Inflammatory macrophage treated with lipopolysaccharide for 1 hour (primary cell): Measurements from ENCODE around the gene ZBTB4.

Experiments used
- DNase-seq, 2 donors: peaks; one replicate each; pipeline ENCODE4 v3.0.0-alpha.2; 2020 to 2022

Gene ZBTB4

DNA sequence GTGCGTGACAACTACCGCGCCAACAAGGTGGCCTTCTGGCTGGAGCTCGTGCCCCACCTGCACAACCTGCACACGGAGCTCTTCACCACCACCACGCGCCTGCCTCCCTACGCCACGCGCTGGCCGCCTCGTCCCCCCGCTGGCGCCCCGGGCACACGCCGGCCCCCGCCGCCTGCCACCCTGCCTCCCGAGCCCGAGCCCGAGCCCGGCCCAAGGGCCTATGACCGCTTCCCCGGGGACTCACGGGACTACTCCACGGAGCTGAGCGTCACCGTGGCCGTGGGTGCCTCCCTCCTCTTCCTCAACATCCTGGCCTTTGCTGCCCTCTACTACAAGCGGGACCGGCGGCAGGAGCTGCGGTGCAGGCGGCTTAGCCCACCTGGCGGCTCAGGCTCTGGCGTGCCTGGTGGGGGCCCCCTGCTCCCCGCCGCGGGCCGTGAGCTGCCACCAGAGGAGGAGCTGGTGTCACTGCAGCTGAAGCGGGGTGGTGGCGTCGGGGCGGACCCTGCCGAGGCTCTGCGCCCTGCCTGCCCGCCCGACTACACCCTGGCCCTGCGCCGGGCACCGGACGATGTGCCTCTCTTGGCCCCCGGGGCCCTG lies 62.3 kb downstream of the ZBTB4 start:
- DNase-seq, result no peak

DNA sequence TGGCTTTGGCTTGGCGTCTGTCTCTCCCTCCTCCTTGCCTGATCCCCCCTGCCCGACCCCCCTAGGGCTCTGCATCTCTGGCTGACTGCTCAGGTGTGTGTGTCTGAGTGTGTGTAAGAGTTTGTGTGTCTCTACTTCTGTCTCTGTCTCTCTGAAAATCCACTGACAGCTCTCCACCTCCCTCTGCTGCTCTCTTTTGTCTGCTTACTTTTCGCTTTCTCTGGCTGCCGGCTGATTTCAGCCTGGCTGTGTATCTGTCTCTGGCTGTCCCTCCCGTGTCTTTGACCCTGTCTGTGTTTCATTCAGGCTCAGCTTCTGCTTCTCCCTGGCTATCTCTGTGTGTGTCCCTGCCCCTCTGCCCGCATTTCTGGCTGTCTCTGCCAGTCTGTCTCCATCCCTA lies 63.1 kb downstream of the ZBTB4 start:
- no peak for DNase-seq

GRCh38 chr17:7415784-7416183 lies 63.6 kb downstream of the ZBTB4 start:
- no peak for DNase-seq

- DNase-seq, result no peak
Measured at GRCh38 chr17:7414837-7415236, 64.6 kb downstream of the ZBTB4 start.

DNA sequence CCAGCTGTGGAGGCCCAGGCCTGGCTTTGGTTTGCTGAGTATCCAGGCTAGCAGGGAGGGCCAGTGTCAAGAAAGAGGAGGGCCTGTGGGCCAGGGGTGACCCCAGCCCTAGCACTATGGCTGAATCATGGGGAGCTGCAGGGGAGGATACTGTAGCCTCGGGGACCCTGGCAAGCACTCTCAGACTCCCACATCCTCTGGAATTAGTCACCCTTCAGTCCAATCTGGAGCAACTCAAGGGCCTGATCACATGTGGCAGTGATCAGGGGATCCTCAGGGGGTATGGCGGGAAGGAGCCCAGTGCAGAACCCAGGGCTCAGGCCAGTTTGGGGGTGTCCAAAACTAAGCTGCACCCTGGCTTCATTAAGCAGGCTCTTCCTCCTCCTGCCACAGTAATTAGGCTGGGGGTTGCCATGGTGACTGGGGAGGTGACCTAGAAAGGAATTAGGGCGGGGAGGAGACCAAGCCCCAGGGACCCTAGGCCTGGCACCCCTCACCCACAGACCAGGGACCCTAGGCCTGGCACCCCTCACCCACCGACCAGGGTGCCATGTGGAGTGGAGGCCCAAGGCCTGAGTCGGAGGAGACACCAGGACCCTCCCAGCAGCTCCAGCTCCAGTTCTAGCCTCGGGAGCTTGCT lies 66.0 kb downstream of the ZBTB4 start:
- DNase-seq, result no peak

DNA sequence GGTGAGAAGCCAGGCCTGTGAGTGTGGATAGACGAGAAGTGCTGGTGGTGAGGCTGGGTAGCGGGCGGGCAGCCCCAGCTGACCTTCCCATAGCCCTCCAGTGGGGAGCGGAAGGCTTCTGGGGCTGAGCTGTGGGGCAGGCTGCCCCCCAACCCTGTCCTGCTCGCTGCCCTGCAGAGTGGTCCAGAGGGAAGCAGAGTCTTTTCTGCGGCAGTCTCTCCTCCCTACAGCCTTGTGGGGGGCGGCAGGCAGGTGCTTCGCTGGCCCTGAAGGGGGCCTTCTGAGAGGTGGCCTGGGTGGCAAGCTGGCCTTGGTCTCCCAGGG lies 68.0 kb downstream of the ZBTB4 start:
- DNase-seq, result no peak

GRCh38 chr17:7410634-7411426 lies 68.6 kb downstream of the ZBTB4 start:
- DNase-seq, result no peak

DNA sequence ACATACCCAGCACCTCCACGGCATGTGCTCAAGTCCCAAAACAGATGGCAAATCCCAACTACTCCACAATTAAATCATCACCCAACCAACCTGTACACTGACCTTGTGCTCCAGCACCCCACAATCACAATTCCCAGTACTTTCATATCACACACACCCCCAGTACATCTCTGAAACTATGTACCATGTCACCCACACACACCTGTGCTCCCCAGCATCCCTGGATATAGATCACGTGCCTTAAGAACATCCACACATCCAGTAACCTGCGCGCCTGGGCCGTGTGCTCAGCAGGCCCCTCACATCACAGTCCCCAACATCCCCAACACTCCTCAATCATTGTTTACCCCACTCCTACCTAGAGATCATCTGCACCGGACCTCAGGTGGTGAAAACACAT lies 69.7 kb downstream of the ZBTB4 start:
- no peak for DNase-seq
